H1 (cell line): ENCODE data around the gene ACVRL1. TPM values are rescaled to one million over a fixed set of nuclear protein-coding genes. Genes with fewer than 3 reads are reported as not detected.

Experiments
- CTCF ChIA-PET: fragments of 300-600 bp; sonication (Branson Sonifier 250); formaldehyde crosslinking; loops from one replicate; lab custom pipeline; 2021; ENCODE audit not compliant: partially characterized antibody; lab: Charles Lee
- POLR2A ChIA-PET: fragments of 300-600 bp; sonication (Branson Sonifier 250); formaldehyde crosslinking; loops from one replicate; lab custom pipeline; 2021; ENCODE audit warnings: inconsistent platforms; ENCODE audit not compliant: partially characterized antibody; lab: Charles Lee
- DNase-seq, 2 experiments: peaks; one replicate each; pipeline versions ENCODE4 v3.0.0 to v3.0.0-alpha.2; 2010 to 2022; ENCODE audit warnings: low spot score in 2 of 2, low read depth in 1 of 2, mixed read lengths in 1 of 2
- FAIRE-seq: peaks from 2 replicates; lab custom pipeline; 2011; peaks lifted over from hg19 to GRCh38; lab: Jason Lieb, UNC
- H2AFZ ChIP-seq: 2 replicates; pipeline ENCODE4 v1.8.1; 2012; ENCODE audit warnings: low read length, inconsistent platforms
- H2AK5ac ChIP-seq: 2 replicates; pipeline ENCODE4 v1.6.1; 2013; ENCODE audit warnings: low read depth, low read length
- H2BK120ac ChIP-seq: replicated peaks from 2 replicates; pipeline ENCODE3; 2013; ENCODE audit warnings: low read depth, low read length, inconsistent platforms
- H2BK12ac ChIP-seq: 2 replicates; pipeline ENCODE4 v1.6.1; 2013; ENCODE audit warnings: low read depth, low read length
- H2BK15ac ChIP-seq: 2 replicates; pipeline ENCODE4 v1.6.1; 2013; ENCODE audit warnings: low read length
- H2BK20ac ChIP-seq: 2 replicates; pipeline ENCODE4 v1.6.1; 2013; ENCODE audit warnings: low read length
- H2BK5ac ChIP-seq: 2 replicates; pipeline ENCODE4 v1.6.1; 2013; ENCODE audit warnings: low read depth, low read length
- H3K14ac ChIP-seq: 2 replicates; pipeline ENCODE4 v1.6.1; 2013; ENCODE audit warnings: inconsistent platforms; ENCODE audit not compliant: insufficient read length
- H3K18ac ChIP-seq: 2 replicates; pipeline ENCODE4 v1.6.1; 2013; ENCODE audit warnings: low read length; ENCODE audit errors: extremely low read depth
- H3K23ac ChIP-seq: 2 replicates; pipeline ENCODE4 v1.6.1; 2013; ENCODE audit warnings: inconsistent platforms; ENCODE audit not compliant: insufficient read length
- H3K23me2 ChIP-seq: 2 replicates; pipeline ENCODE4 v1.6.1; 2013; ENCODE audit warnings: low read depth, low read length
- H3K27ac ChIP-seq: 2 replicates; pipeline ENCODE4 v1.6.1; 2011; ENCODE audit warnings: low read depth, low read length, inconsistent platforms
- H3K27me3 ChIP-seq, 4 experiments: replicated peaks in 1 of 4; 1 replicate in 1 of 4; 2 replicates in 3 of 4; pipeline versions ENCODE4 v1.6.1 to v1.8.1; 2011 to 2013; ENCODE audit warnings: low read length in 3 of 4, mild to moderate bottlenecking in 3 of 4, inconsistent platforms in 2 of 4, mixed read lengths in 2 of 4, moderate library complexity in 1 of 4; ENCODE audit not compliant: control insufficient read depth in 3 of 4, insufficient read depth in 3 of 4; ENCODE audit errors: extremely low read depth in 1 of 4
- H3K36me3 ChIP-seq, 4 experiments: 2 replicates each; pipeline versions ENCODE4 v1.6.1 to v1.8.1; 2011 to 2013; ENCODE audit warnings: mild to moderate bottlenecking in 4 of 4, low read length in 3 of 4, moderate library complexity in 2 of 4, control low read depth in 1 of 4, inconsistent platforms in 1 of 4; ENCODE audit not compliant: insufficient read depth in 4 of 4, control insufficient read depth in 2 of 4
- H3K4ac ChIP-seq: replicated peaks from 2 replicates; pipeline ENCODE3; 2013; ENCODE audit warnings: low read length, low read depth, mixed read lengths, inconsistent platforms; ENCODE audit not compliant: insufficient read length
- H3K4me1 ChIP-seq, 4 experiments: replicated peaks in 1 of 4; 1 replicate in 1 of 4; 2 replicates in 3 of 4; pipeline versions ENCODE4 v1.6.1 to v1.8.1; 2011 to 2013; ENCODE audit warnings: low read length in 3 of 4, inconsistent platforms in 2 of 4, mixed read lengths in 1 of 4; ENCODE audit not compliant: insufficient read depth in 4 of 4, control insufficient read depth in 3 of 4
- H3K4me2 ChIP-seq, 2 experiments: 2 replicates each; pipeline versions ENCODE4 v1.6.1 to v1.8.1; 2011 to 2013; ENCODE audit warnings: low read depth in 2 of 2, low read length in 2 of 2, control low read depth in 1 of 2, inconsistent platforms in 1 of 2, mild to moderate bottlenecking in 1 of 2; ENCODE audit not compliant: insufficient read depth in 1 of 2
- H3K4me3 ChIP-seq, 4 experiments: fragments of 200-600, 300-600 bp in 1 of 4; sonication (generic), shearing (Covaris generic), sonication (Bioruptor Twin) in 1 of 4; 2 replicates each; pipeline versions ENCODE4 v1.5.1 to v1.8.1; 2011 to 2016; ENCODE audit warnings: low read length in 4 of 4, low read depth in 3 of 4, control low read depth in 2 of 4, inconsistent platforms in 2 of 4, mild to moderate bottlenecking in 2 of 4, mixed read lengths in 1 of 4, moderate library complexity in 1 of 4; ENCODE audit not compliant: insufficient read depth in 2 of 4; ENCODE audit errors: extremely low read depth in 1 of 4
- H3K56ac ChIP-seq: replicated peaks from 2 replicates; pipeline ENCODE3; 2013; ENCODE audit warnings: low read depth, mild to moderate bottlenecking, mixed read lengths, low read length, inconsistent platforms; ENCODE audit not compliant: insufficient read length
- H3K79me1 ChIP-seq: 2 replicates; pipeline ENCODE4 v1.6.1; 2013; ENCODE audit warnings: low read depth, low read length, control low read depth
- H3K79me2 ChIP-seq, 2 experiments: 2 replicates each; pipeline versions ENCODE4 v1.6.1 to v1.8.1; 2012 to 2013; ENCODE audit warnings: low read length in 2 of 2, mild to moderate bottlenecking in 2 of 2, inconsistent platforms in 1 of 2; ENCODE audit not compliant: insufficient read depth in 2 of 2, control insufficient read depth in 1 of 2
- H3K9ac ChIP-seq, 4 experiments: replicated peaks in 1 of 4; 1 replicate in 1 of 4; 2 replicates in 3 of 4; pipeline versions ENCODE4 v1.6.1 to v1.8.1; 2011 to 2013; ENCODE audit warnings: low read depth in 3 of 4, low read length in 3 of 4, control low read depth in 2 of 4, mild to moderate bottlenecking in 2 of 4, moderate library complexity in 2 of 4, inconsistent platforms in 1 of 4; ENCODE audit errors: extremely low read depth in 1 of 4
- H3K9me3 ChIP-seq, 2 experiments: 2 replicates each; pipeline versions ENCODE4 v1.6.1 to v1.8.1; 2012 to 2013; ENCODE audit warnings: mild to moderate bottlenecking in 2 of 2, moderate library complexity in 2 of 2, control low read depth in 1 of 2, inconsistent platforms in 1 of 2, low read depth in 1 of 2, low read length in 1 of 2, mixed read lengths in 1 of 2; ENCODE audit not compliant: insufficient read depth in 2 of 2
- H4K20me1 ChIP-seq, 2 experiments: replicated peaks in 1 of 2; 2 replicates each; pipeline versions ENCODE3 to v1.8.1; 2011 to 2013; ENCODE audit warnings: inconsistent platforms in 2 of 2, low read length in 2 of 2, mild to moderate bottlenecking in 1 of 2; ENCODE audit not compliant: insufficient read depth in 2 of 2, control insufficient read depth in 1 of 2
- H4K5ac ChIP-seq: 2 replicates; pipeline ENCODE4 v1.6.1; 2013; ENCODE audit warnings: low read length, low read depth, mixed read lengths, inconsistent platforms; ENCODE audit not compliant: insufficient read length
- H4K8ac ChIP-seq: 2 replicates; pipeline ENCODE4 v1.8.0; 2013; ENCODE audit warnings: mild to moderate bottlenecking, moderate library complexity, low read length, inconsistent platforms; ENCODE audit not compliant: insufficient read depth; ENCODE audit errors: extremely low read depth
- H4K91ac ChIP-seq: replicated peaks from 2 replicates; pipeline ENCODE3; 2013; ENCODE audit warnings: low read length, mixed read lengths, inconsistent platforms; ENCODE audit not compliant: insufficient read length
- CREB1 ChIP-seq: IDR thresholded peaks from 2 replicates; pipeline ENCODE4 v1.6.1; 2012; ENCODE audit warnings: inconsistent platforms
- WGBS, 2 experiments: shearing (Covaris generic) in 1 of 2; methylation state at CpG; one replicate each; pipeline versions ENCODE4 v1.1.6 to v1.1.7; 2013 to 2015; ENCODE audit warnings: low lambda C conversion rate in 2 of 2, mixed read lengths in 2 of 2, inconsistent platforms in 1 of 2, low coverage in 1 of 2, missing lambda C conversion rate in 1 of 2; ENCODE audit not compliant: insufficient replicate concordance in 2 of 2, insufficient coverage in 1 of 2, insufficient read length in 1 of 2; ENCODE audit errors: extremely low coverage in 1 of 2, missing lambda C conversion rate in 1 of 2; 5-methylcytosine and 5-hydroxymethylcytosine counted together
- polyA plus RNA-seq, 7 experiments: library from polyadenylated mRNA; depleted of rRNA in 3 of 7; stranded (reverse) in 5 of 7; unstranded in 2 of 7; fragments of >200 nt in 5 of 7; fragments of 200-250 nt in 2 of 7; gene quantifications; 1 replicate in 5 of 7; 2 replicates in 1 of 7; 4 replicates in 1 of 7; pipeline versions ENCODE4 v1.2.1 to v1.2.3, GENCODE V29; 2011 to 2013; ENCODE audit warnings: missing spikeins in 2 of 7, mixed read lengths in 2 of 7
- total RNA-seq: library from RNA; stranded (reverse); fragmentation: NEBNext Ultra II Directional; extraction: Animal tissue kit (Norgen Biotek cat#: 25700); gene quantifications from 2 replicates; pipeline ENCODE4 v1.2.1, GENCODE V29; 2021

Gene ACVRL1
- total and polyA plus RNA-seq, 2 of the 8 experiments (the other 6 are each of a cell fraction or from before 2014, with no cell fraction given): 0.09 to 0.35 TPM

DNA sequence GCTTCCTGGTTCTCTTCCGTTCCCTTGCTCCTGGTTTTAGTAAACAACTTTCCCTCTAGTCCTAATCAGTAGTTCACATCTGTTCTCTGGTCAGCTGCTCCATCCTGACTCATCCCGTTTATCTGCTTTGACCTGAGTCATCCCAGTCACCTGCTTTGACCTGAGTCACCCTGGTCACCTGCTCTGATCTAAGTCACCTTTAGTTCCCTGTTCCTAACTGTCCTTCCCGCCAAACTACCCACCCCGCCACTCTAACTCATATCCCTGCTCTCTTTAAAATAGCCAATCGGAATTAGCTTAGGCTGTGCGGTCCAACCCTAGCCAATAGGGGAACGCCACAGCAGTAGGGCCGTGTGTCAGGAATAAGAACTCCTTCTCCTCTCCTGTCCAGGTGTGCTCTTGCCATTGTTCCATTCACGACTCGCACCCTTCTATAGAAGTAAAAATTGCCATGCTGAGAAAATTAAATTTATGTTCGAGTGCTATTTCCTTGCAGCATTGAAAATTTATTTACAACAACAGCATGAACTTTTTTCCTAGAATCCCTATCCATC is 22.6 kb upstream of the ACVRL1 start:
- Histone ChIP-seq H3K27ac (no peak overlapping the region), H3K14ac (no peak overlapping the region), H2BK20ac (no peak overlapping the region), H3K36me3 (no peaks in the 10 kb centered on the region), H3K56ac (no peak overlapping the region), H2AK5ac (no peak overlapping the region), H2AFZ (no peak overlapping the region), H4K8ac (no peak overlapping the region), H3K4ac (no peak overlapping the region), H2BK120ac (no peak overlapping the region), H2BK12ac (no peak overlapping the region), H3K9ac (no peak overlapping the region), H3K79me2 (no peaks in the 10 kb centered on the region), H3K79me1 (no peaks in the 10 kb centered on the region), H3K9me3 (no peaks in the 10 kb centered on the region), H4K5ac (no peak overlapping the region), H2BK15ac (no peak overlapping the region), H3K4me3 (no peak overlapping the region), H2BK5ac (no peak overlapping the region), H4K91ac (no peak overlapping the region), H3K4me1 (peaks cover 0 to 8% (median 5%) of the 10 kb centered on the region in 4 experiments; a peak in 5 of 7 replicates), H3K18ac (no peak overlapping the region), H3K27me3 (peaks cover 0 to 10% (median 6%) of the 10 kb centered on the region in 4 experiments; a peak in 3 of 7 replicates), H4K20me1 (no peaks in the 10 kb centered on the region), H3K4me2 (no peak overlapping the region), H3K23me2 (no peaks in the 10 kb centered on the region), H3K23ac (no peak overlapping the region)
- ChIA-PET POLR2A (interaction anchor here (2.1 kb wide), 1 partner anchor 21 kb away, joined by 7 read pairs; no protein-coding TSS in a partner anchor), CTCF (interaction anchor here (1.2 to 9.1 kb wide), 6 partner anchors 10 to 295 kb away, joined by 3 to 120 read pairs (median 7); a partner anchor contains a TSS)
- FAIRE-seq (no peak), DNase-seq (no peak)
- 83% methylated on average over 11 of the region's 11 CpGs; no CpG with 5 or more reads in 1 of the 2 experiments for WGBS, 2 experiments
- TF ChIP-seq CREB1: no peak
